Ammon's horn (tissue), 1 donor: ENCODE results near the gene SEZ6.
A peak's percentile ranks its signal among the peaks of the same experiment; 100 is the strongest.

Source experiments
- DNase-seq: peaks from one replicate; pipeline ENCODE4 v3.0.0-alpha.2; 2016; ENCODE audit warnings: low spot score

The SEZ6 gene

GRCh38 chr17:28974451-28974850 is 31.4 kb downstream of the SEZ6 start:
- DNase-seq: no peak

- peak; percentile 48 for DNase-seq
Observed at GRCh38 chr17:28973425-28973824, 32.4 kb downstream of the SEZ6 start.

GRCh38 chr17:28972437-28972836 is 33.4 kb downstream of the SEZ6 start:
- no peak for DNase-seq

DNA sequence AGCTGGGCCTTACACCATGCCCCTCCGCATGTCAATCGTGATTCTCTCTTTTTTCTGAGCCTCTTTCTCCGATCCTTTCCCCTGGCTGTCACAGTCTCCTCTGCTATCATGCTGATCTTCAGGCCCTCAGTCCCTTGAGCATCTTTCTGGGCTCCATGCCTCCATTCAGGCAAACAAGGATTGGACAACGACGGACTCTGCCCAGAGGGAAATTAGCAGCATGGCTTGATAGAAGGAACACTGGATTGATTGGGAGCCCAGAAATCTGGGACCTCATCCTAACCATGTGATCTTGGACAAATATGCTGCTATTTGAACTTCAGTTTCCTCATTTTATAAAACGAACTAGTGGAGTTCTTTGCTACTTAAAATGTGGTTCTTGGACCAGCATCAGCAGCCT is 35.0 kb downstream of the SEZ6 start:
- DNase-seq: peak; percentile 63

GRCh38 chr17:28969706-28970393 is 36.0 kb downstream of the SEZ6 start:
- no peak for DNase-seq

GRCh38 chr17:28968914-28969295 is 36.9 kb downstream of the SEZ6 start:
- DNase-seq: no peak

DNA sequence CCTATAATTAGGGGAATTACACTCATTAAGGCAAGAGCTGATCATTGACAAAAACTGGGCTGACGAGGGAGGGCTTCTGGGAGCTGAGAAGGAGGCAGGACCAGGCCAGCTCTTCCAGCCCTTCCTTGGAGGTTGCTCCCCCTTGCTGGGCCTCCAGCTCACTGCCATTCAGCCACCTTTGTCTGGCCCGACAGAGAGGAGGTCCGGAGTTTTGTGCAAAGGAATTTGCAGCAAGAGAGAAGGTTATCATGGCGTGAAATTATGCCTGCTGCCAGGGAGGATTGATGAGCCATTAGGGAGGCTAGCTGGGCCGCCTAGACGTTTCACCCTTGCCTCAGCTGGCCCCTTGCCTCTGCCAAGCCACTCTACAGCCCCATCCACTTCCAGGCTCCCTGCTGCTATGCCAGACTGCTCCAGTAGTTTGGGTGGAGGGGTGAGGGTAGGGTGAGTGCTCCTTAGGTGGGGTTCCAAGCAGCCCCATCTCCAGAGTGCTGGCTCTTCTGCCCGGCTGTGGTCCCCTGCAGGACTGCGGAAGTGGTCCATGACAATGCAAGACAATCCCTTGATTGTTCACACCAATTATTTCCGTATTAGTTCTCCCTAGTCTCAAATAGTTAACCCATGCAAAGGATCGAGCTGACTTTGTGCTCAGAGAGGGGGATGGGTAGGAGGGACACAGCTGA is 37.5 kb downstream of the SEZ6 start:
- DNase-seq: no peak

DNA sequence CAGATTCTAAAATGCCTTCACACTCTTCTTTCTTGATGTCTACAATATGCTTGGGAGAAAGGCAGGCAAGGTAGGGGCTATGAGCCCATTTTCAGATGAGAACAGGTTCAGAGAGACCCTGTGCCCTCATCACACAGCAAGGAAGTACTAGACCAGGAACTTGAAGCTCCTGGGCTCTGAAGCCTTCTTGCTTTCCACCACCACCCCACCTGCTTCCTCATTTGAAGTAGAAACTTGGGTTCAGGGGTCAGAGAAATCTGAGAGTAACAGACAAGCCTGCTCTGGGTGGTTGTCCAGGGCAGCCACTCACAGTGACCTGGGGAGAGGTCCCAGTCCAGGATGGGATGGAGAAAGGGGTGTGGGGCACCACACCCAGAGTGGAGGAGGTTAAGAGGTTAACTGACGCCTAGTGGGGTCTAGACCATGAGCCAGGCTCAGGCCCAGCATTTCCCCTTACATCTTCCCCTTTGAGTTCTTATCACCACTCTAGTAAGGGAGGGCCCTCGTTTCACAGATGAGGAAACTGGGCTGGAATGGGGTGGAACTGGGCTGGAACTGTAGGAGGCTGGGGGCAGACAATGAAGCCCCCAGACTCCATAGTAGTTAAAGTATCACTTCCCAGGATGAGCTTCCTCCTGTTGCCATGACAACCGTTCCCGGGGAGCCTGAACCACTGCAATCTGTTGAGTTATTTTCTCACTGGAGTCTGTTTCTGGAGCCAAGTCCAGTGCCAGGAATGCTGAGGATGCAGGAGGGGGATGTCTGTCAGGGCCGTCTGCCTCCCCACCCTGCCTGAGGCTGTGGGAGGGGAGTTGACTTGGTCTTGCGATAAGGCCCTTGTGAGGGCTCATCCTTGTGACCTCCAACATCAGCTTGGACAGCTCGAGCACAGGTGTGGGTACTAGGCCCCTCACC is 38.4 kb downstream of the SEZ6 start:
- DNase-seq: peak; percentile 65

DNA sequence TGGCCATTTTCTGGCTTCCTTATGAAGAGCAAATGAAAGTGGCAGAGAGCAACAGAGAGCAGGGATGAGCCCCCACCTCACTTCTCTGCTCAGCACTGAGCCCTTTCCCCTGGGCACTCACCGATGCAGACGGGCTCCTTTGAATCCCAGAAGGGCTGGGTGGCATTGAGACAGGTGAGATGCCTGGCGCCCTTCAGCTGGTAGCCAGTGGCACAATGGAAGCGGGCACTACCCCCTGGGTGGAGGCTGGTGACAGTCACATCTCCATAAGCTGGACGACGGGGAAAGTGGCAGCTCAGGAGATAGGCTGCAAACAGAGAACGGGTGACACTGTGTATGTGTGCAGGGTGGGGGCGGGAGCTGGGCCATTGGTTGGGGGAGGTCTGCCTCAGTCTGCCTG is 42.0 kb downstream of the SEZ6 start:
- no peak for DNase-seq

- no peak for DNase-seq
Observed at GRCh38 chr17:28963055-28963611, 42.7 kb downstream of the SEZ6 start.

GRCh38 chr17:28961391-28961790 is 44.4 kb downstream of the SEZ6 start:
- no peak for DNase-seq

GRCh38 chr17:28960256-28961061 is 45.4 kb downstream of the SEZ6 start:
- no peak for DNase-seq

- DNase-seq: no peak
Observed at GRCh38 chr17:28959471-28959871, 46.4 kb downstream of the SEZ6 start.

DNA sequence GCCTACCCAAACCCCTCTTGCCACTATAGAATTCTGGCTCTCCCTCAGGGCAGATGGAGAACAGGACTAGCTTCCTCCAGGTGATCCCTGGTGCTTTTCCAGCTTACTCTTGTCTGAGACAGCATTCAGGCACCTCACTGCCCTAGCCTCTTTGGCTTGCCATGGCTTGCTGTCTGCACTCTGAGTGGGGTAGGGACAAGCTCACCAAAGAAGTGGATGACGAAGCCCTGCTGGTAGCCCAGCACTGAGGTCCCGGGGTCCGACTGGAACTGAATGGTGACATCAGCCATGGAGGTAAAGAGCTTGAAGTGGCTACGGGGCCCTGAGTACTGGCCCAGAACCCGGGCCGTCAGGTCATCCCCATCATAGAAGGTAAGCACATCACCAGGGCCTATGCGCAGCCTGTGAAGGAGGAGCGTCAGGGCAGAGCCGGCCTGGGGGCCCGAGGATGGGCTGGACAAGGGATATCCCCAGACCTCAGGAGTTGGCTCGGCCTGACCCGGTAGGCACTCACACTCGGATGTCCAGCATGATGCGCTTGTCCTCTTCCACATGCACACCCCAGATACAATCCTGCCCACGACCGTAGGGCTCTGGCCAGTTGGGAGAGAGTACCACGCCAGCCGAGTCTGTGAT is 46.9 kb downstream of the SEZ6 start:
- DNase-seq: no peak

- no peak for DNase-seq
Observed at GRCh38 chr17:28957992-28958355, 47.9 kb downstream of the SEZ6 start.

DNA sequence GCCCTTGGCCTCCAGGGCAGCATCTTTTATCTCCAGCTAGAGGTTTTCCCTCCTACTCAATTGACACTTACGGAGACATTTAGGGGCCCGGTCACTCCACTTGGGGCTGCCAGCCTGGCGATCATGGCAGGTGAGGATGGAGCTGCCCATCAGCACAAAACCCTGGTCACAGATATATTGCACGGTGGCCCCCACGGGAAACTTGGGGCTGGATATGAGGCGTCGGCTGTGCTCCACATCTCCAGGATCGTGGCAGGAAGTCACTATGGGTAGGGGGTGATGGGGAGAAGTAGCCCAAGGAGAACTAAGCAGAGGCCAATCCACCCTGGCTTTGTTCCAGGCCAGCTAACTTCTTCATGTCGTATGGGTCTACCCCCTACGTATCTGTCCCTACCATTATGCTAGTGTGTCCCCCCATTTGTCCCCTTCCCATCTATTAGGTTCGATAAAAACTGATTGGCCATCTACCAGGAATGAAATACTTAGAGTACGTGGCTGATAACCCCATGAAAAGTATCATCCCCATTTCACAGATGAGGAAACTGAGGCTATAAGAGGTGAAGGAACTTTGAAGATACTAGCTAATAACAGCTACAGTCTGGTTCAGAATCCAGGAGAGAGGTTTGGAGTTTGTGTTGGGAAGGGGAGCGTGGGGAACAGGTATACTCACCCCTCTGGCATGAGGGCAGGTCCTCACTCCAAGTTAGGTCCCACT is 48.4 kb downstream of the SEZ6 start:
- DNase-seq: no peak

DNA sequence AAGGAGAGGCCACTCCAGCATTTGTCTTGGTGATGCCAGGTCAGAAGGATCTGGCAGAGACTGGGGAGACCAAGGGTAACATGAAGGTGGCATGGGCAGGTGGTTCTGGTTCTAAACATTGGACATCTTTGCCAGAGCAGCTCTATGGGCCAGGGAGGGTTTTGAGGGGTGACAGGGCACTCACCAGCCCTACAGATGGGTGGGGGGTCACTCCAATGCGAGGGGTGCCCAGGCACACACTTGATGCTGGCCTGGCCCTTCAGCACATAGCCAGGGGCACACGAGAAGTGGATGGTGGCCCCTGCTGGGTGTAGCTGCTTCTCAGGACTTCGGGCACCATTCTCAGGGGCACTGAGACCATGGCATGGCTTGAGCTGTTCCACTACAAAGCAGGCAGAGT is 49.0 kb downstream of the SEZ6 start:
- DNase-seq: no peak

DNA sequence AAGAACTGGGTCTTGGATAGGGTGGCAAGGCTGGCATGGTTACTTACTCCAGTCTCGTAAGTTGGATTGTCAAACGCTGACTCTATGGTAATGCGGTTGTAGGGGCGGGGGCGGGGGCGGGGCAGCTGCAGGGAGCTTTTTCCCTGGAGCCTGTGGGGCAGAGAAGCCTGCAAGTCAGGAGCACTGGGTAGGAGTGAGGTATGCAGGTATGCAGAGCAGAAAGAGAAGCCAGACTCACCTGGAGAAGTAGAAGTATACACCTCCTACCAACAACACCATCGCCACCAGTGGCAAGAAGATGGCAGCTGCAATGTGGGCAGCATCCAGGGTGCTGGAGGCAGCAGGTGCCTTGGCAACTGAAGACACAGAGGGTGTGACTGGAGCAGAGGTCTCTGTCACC is 49.7 kb downstream of the SEZ6 start:
- no peak for DNase-seq

DNA sequence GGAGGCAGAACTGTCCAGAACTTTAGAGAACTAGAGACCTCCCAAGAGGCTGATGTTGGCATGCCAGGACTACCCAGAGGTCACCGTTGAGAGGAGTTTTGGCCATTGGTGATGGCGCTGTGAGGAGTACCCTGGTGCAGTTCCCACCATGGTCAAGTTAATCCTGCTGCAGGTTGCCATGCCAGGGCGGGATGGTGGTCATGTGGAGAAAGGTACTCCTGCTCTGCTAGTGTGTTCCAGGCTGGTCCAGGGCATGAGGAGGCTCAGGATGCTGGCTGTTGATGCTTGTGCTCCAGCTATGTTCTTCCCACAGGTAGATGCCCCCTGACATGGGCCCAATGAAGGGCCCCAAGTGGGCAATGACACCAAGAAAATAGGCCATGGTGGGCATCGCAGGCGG is 50.4 kb downstream of the SEZ6 start:
- DNase-seq: no peak

DNA sequence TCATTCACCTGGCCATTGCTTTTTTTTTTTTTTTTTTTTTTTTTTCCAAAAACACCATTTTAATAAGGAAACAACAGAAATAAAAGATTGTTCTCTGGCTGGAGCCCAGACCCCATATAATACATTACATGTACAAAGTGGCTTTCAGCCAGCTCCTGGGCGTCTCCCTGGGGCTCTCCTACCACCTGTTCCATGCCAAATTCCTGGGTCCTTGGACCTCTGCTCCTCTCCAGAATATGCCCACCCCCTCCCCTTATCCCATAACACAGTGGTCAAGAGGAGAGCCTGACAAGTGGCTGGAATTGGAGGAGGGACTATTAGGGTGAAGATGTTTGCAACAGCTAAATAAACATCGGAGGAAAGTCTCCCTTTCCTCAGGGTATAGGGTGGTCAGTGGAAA is 50.9 kb downstream of the SEZ6 start:
- no peak for DNase-seq
